Ovary (tissue), 9 donors: ENCODE results near the gene AVEN. TPM values are rescaled to one million over a fixed set of nuclear protein-coding genes. Genes with fewer than 3 reads are reported as not detected.

Experiments
- DNase-seq, 5 donors: peaks; one replicate each; pipeline ENCODE4 v3.0.0-alpha.2; 2019 to 2020
- H3K27ac ChIP-seq, 2 donors: fragments of 200-600 bp; one replicate each; pipeline versions ENCODE4 v1.5.1 to v1.8.0; 2019 to 2022
- H3K27me3 ChIP-seq: fragments of 200-600 bp; one replicate; pipeline ENCODE4 v1.8.0; 2022
- H3K36me3 ChIP-seq: fragments of 200-600 bp; sonication (generic); one replicate; pipeline ENCODE4 v1.5.1; 2019
- H3K4me1 ChIP-seq: one replicate; pipeline ENCODE4 v1.8.1; 2013; ENCODE audit warnings: mild to moderate bottlenecking, moderate library complexity; ENCODE audit not compliant: insufficient read depth
- H3K4me3 ChIP-seq: fragments of 200-600 bp; sonication (generic); one replicate; pipeline ENCODE4 v1.5.1; 2017
- H3K9me3 ChIP-seq, 2 donors: fragments of 200-600 bp in 1 of 2; sonication (generic) in 1 of 2; one replicate each; pipeline versions ENCODE4 v1.5.1 to v1.8.1; 2013 to 2019; ENCODE audit warnings: mild to moderate bottlenecking in 1 of 2, moderate library complexity in 1 of 2
- EP300 ChIP-seq: sonication (generic); formaldehyde crosslinking; IDR thresholded peaks from one replicate; pipeline ENCODE4 v1.6.1; 2017; ENCODE audit warnings: antibody characterized with exemption
- POLR2A ChIP-seq: fragments of 450-650 bp; IDR thresholded peaks from one replicate; pipeline ENCODE4 v1.6.1; 2017; ENCODE audit warnings: antibody characterized with exemption, mild to moderate bottlenecking, moderate library complexity
- WGBS, 3 donors: extraction: QIAGEN DNeasy Blood & Tissue Kit in 1 of 3; methylation state at CpG; one replicate each; pipeline versions ENCODE4 v1.1.5 to v1.1.7; 2013 to 2017; 5-methylcytosine and 5-hydroxymethylcytosine counted together
- intact Hi-C, 4 donors: fragments of 100-400 bp; cut with DNase I; formaldehyde crosslinking; loops; one replicate each; pipeline versions ENCODE4 v1.11.0 to v1.15.1; 2022 to 2023
- polyA plus RNA-seq, 2 donors: library from polyadenylated mRNA; stranded (reverse); fragments of 200-250 nt in 1 of 2; fragments of 350-450 nt in 1 of 2; fragmentation: Illumina TruSeq in 1 of 2; extraction: RNeasy Lipid Tissue Mini Kit (QIAGEN cat#74804) in 1 of 2; gene quantifications; one replicate each; pipeline ENCODE4 v1.2.3, GENCODE V29; 2013 to 2014
- total RNA-seq, 7 donors: library from RNA; depleted of rRNA in 2 of 7; stranded (reverse); fragments of >200 nt in 2 of 7; fragmentation: NEBNext Ultra II Directional in 3 of 7; extraction: Animal tissue kit (Norgen Biotek cat#: 25700) in 3 of 7; gene quantifications; one replicate each; pipeline versions ENCODE4 v1.1.0 to v1.2.4, GENCODE V29; 2016 to 2023
- TF ChIP-seq, protein P1 (sequence below), 3 donors: fragments of 450-650 bp in 2 of 3; fragments of 200-600 bp in 1 of 3; IDR thresholded peaks; one replicate each; pipeline versions ENCODE4 v1.5.1 to v1.8.0; 2016 to 2022; ENCODE audit warnings: antibody characterized with exemption in 3 of 3, mild to moderate bottlenecking in 1 of 3
- donor health status: DM: no; HTN: no; CAD: no; lungs with moderate emphysema.
- donor health status: DM: no; HTN: no; CAD: no.
- donor health status: Bipolar disorder and iron deficiency.
- donor health status: DM: yes; HTN: yes; CAD: no.
- donor health status: DM: no; HTN: no; CAD: no.
- donor health status: DM: yes; HTN: yes; CAD: no.

AVEN gene
- total and polyA plus RNA-seq, 9 donors = 9.0 to 20.9 (median 11.5) TPM

DNA sequence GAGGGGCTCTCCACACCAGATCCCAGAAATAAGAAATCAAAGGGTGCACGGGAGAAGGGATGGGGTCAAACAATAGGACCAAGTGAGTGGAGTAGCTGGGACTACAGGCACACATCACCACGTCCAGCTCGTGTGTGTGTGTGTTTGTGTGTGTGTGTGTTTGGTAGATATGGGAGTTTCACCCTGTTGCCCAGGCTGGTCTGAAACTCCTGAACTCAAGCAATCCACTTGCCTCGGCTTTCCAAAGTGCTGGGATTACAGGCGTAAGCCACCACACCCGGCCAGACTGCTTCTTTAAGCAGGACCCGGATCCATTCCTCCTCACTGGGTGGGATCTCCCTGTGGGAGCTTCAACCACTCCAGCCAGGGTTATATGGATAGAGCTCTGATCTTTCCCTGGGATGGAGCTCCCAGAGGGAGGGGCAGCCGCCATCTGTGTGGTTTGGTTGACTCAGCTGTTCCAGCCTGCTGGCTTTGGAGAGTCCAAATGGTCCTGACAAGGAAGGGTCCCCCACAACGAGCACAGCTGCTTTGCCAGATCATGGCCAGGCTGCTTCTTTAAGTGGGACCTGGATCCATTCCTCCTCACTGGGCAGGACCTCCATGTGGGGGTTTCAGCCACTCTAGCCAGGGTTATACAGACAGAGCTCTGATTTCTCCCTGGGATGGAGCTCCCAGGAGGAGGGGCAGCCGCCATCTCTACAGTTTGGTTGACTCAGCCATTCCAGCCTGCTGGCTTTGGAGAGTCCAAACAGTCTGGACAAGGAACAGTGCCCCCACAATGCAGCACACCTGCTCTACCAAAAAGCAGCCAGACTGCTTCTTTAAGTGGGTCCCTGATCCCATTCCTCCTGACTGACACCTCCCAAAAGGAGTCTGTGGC, 9.1 kb upstream of the AVEN start:
- WGBS, 3 donors = 61 to 68% (median 63%) methylated on average over 10 of the region's 10 CpGs
- Histone ChIP-seq H3K4me1 (no peaks in the 10 kb centered on the region), H3K27me3 (no peaks in the 10 kb centered on the region), H3K36me3 (no peaks in the 10 kb centered on the region), H3K4me3 (no peak overlapping the region), H3K27ac (no peak overlapping the region), H3K9me3 (no peaks in the 10 kb centered on the region)
- no peak for TF ChIP-seq EP300
- DNase-seq = no peak
- intact Hi-C loops = no loop called here

DNA sequence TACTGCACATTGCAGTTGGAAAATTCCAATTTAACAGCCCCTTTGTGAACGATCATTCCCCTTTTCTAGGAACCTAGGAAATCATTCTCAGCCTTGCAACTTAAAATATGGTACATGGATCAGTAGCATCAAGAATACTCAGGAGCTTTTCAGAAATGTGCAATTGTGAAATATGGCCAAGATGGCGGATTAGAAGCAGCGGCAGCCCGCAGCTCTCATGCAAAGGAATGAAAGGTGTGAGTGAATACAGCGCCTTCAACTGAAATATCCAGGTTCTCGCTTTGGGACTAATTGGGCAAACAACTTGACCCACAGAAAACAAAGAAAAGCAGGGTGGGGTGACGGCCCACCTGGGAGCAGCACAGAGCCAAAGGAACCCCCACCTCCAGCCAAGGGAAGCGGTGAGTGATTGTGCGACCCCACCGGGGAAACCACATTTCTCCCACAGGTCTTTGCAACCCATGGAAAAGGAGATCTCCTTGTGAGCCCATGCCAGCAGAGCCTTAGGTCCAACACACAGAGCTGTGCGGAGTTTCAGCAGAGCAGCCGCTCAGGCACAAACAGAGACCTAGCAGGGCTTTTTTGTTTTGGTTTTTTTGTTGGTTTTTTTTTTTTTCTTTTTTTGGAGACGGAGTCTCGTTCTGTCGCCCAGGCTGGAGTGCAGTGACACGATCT, 7.6 kb upstream of the AVEN start:
- DNase-seq = no peak
- H3K27me3 ChIP-seq = no peaks in the 10 kb centered on the region
- WGBS, 3 donors = 88 to 94% (median 93%) methylated on average over 16 of the region's 16 CpGs
- TF ChIP-seq EP300 = no peak
- TF ChIP-seq POLR2A = no peak
- TF ChIP-seq, protein P1, sequence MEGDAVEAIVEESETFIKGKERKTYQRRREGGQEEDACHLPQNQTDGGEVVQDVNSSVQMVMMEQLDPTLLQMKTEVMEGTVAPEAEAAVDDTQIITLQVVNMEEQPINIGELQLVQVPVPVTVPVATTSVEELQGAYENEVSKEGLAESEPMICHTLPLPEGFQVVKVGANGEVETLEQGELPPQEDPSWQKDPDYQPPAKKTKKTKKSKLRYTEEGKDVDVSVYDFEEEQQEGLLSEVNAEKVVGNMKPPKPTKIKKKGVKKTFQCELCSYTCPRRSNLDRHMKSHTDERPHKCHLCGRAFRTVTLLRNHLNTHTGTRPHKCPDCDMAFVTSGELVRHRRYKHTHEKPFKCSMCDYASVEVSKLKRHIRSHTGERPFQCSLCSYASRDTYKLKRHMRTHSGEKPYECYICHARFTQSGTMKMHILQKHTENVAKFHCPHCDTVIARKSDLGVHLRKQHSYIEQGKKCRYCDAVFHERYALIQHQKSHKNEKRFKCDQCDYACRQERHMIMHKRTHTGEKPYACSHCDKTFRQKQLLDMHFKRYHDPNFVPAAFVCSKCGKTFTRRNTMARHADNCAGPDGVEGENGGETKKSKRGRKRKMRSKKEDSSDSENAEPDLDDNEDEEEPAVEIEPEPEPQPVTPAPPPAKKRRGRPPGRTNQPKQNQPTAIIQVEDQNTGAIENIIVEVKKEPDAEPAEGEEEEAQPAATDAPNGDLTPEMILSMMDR (IDR thresholded peaks at IDR 0.05) = no peak
- H3K36me3 ChIP-seq = no peaks in the 10 kb centered on the region
- intact Hi-C loops = no loop called here
- H3K4me3 ChIP-seq = no peak overlapping the region
- no peaks in the 10 kb centered on the region for H3K4me1 ChIP-seq
- H3K27ac ChIP-seq = no peak overlapping the region
- H3K9me3 ChIP-seq = no peaks in the 10 kb centered on the region

DNA sequence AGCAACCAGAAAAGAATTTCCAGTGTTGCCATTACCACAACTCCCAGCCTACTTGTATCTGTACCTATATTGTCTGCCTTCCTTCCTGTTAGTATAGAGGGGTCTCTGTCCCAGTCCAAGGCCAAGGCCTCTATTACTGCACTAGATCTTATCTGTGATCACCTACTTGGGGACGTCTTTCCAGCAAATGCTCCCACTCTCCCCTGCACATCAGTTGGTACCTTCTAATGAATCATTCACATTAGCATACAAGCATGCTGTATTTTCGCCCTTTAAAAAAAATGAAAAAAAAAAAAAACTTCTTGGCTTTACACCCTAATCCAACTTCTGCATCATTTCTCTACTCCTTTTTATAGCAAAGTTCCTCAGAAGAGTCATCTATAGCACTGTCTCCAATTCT, 4.8 kb upstream of the AVEN start:
- no peak for TF ChIP-seq EP300
- no peak for TF ChIP-seq POLR2A
- TF ChIP-seq, protein P1 (IDR thresholded peaks at IDR 0.05) = no peak
- no peak for DNase-seq
- H3K27ac ChIP-seq = no peak overlapping the region
- H3K4me3 ChIP-seq = no peak overlapping the region
- no peaks in the 10 kb centered on the region for H3K27me3 ChIP-seq
- 55 to 65% (median 62%) methylated on average over 2 of the region's 2 CpGs for WGBS, 3 donors
- intact Hi-C loops = no loop called here
- peaks cover 2% of the 10 kb centered on the region for H3K4me1 ChIP-seq
- no peaks in the 10 kb centered on the region for H3K9me3 ChIP-seq
- H3K36me3 ChIP-seq = no peaks in the 10 kb centered on the region

DNA sequence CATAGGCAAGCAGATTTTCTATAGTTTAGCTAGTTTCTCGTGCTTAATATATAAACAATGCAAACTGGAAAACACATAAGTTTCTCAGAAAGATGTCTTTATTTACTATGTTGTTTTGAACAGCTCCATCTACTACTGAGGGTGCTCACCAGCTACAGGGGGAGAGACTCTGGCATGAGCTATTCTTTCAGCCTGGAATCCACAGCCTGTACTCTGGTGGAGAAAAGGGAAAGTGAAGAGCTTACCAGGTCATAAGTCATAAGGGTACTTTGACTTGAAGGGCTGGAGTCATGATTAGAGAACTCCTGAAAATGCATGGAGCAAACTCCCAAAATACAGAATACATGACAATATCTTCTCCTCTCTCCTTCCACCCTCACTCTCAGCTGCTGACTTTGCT, 4.4 kb upstream of the AVEN start:
- H3K9me3 ChIP-seq = no peaks in the 10 kb centered on the region
- DNase-seq = no peak
- intact Hi-C loops = no loop called here
- H3K4me3 ChIP-seq = no peak overlapping the region
- TF ChIP-seq EP300 = no peak
- TF ChIP-seq, protein P1 (IDR thresholded peaks at IDR 0.05) = no peak
- no peak for TF ChIP-seq POLR2A
- H3K27me3 ChIP-seq = no peaks in the 10 kb centered on the region
- no peak overlapping the region for H3K27ac ChIP-seq
- 61 to 79% (median 75%) methylated on average over 1 of the region's 1 CpG for WGBS, 3 donors
- peaks cover 2% of the 10 kb centered on the region for H3K4me1 ChIP-seq
- H3K36me3 ChIP-seq = no peaks in the 10 kb centered on the region

DNA sequence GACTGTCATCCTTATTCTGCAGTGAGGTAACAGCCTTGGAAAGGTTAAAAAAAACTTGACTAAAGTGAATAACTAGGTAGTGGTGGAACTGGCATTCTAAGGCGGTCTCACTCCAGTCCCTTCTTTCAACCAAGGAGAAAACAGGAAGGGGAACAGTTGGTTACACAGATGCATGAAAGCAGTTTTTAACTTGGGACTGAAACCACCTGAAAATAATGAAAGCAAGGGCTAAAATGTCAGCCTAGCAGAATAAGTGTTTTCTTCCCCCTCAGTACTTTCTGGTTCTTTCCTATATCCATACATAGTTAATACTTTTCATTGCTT, 748 bp upstream of the AVEN start:
- DNase-seq = no peak
- H3K36me3 ChIP-seq = no peaks in the 10 kb centered on the region
- peak overlapping the region; percentile 89 for H3K4me3 ChIP-seq
- no peaks in the 10 kb centered on the region for H3K9me3 ChIP-seq
- no peak overlapping the region for H3K27ac ChIP-seq
- no peaks in the 10 kb centered on the region for H3K27me3 ChIP-seq
- no peak for TF ChIP-seq POLR2A
- no peak for TF ChIP-seq EP300
- TF ChIP-seq, protein P1 (IDR thresholded peaks at IDR 0.05) = no peak
- peaks cover 2% of the 10 kb centered on the region for H3K4me1 ChIP-seq
- intact Hi-C loops = no loop called here
- WGBS, 3 donors = 64 to 75% (median 72%) methylated on average over 1 of the region's 1 CpG
